Activated CD4-positive, alpha-beta T cell treated with anti-CD3 and anti-CD28 coated beads for 4 hours (primary cell): Measurements from ENCODE around the gene SMARCAL1.
A peak's percentile ranks its signal among the peaks of the same experiment; 100 is the strongest.

Experiments used
- DNase-seq, 2 donors: peaks; one replicate each; pipeline ENCODE4 v3.0.0-alpha.2; 2020

The SMARCAL1 gene

DNA sequence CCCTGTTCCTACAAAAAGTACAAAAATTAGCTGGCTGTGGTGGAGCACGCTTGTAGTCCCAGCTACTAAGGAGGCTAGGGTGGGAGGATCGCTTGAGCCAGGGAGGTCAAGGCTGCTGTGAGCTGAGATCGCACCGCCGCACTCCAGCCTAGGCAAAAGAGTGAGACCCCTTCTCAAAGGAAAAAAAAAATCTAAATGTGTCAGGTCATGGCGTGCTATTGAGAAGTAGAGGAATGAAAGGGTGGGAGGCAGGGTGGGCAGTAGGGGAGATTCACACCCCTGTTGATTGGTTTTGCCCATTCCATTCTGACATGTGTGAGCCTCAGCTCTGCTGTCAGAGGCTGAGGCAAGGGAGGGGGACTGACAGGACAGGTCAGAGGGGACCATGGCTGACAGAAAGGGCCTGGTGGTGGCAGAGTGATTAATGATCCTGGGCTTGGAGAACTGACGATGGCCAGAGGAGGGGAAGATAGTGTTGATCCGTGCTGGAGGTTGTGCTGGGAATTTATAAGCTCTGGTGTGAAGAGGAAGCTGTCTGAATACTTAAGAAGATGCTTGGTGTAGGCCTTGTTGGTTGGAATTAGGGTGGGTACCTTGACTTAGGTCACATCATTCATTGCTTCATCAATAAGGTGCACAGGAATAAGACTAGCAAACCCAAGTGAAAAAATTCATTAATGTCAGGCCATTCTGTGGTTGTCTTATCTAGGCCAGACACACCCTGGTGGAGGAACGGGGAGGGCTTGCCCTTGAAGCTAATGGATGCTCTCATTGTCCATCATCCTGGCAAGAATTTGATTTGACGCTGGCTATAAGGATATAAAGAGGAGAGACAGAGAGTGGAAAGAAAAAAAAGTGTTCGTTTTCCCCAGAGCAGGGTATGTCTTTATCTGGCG, 19.1 kb upstream of the SMARCAL1 start:
- DNase-seq, result no peak

DNA sequence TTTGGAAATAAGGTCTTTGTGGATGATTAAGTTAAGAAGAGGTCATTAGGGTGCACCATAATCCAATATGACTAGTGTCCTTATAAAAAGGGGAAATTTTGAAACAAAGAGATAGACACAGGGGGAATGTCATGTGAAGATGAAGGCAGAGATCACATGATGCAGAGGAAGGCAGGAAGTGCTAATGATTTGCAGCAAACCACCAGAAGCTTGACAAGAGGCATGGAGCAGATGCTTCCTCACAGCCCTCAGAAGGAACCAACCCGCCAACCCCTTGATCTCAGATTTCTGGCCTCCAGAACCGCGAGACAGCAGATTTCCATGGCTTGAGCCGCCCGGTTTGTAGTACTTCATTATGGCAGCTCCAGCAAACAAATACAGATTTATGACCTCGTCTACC, 17.4 kb upstream of the SMARCAL1 start:
- no peak for DNase-seq

DNA sequence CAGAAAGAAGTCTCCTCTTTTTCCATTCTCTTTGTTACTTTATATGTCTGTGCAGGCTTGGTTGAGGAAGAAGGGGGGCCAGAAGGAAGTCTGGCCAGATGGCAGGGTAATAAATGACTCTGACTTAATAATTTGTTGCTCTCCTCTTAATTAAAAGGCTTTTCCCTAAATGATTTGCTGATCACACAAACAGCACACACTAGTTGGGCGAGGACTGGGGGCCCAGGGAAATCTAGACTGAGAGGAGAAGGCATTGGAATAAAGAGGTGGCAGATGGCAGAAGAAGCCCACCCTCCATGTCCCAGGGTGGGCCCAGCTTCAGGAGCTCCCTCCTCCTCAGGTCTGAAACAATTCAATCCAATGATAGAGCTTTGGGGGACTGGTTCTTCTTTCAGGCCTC, 12.7 kb upstream of the SMARCAL1 start:
- DNase-seq, result no peak

DNA sequence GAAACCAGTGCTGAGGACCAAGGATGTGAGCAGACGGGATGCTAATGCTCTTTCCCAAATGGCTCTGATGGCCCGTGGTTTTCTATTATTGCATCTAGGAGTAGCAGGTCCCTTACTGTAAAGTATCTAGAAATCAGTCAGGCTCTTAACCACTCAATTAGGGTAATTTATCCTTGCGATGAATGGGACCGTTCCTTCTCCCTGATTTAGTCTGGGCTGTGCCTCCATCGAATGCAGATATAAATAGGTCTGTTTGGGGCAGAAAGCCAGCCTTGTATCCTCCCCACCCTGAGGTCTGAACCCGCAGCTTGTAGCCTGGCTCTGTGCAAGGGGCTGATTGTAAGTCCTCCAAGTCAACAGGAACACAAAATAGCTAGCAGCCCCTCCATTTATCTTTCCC, 9.5 kb upstream of the SMARCAL1 start:
- no peak for DNase-seq

DNA sequence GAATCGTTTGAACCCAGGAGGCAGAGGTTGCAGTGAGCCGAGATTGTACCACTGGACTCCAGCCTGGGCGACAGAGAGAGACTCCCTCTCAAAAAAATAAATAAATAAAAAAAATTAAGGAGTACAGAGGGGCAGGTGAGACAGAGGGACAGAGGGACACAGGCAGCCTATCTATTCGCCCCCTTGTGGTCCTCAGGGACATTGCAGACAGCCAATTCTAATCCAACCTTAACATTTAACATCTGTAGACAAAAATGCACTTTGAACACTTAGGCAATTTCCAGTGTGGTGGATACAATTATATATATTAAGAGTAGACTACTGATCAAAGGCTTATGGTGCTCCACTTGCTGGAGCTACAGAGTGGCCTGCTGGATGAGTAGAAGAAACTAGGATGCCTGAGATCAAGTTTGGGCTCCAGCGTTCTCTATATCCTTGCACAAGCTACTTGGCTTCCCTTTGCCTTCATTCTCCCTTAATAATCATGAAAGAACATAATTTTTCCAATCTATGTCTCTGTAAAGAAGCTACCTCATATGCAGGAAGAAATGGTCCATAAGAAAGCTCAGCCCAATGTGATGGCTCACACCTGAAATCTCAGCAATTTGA, 8.2 kb upstream of the SMARCAL1 start:
- peak; percentile 36 to 53 for DNase-seq

DNA sequence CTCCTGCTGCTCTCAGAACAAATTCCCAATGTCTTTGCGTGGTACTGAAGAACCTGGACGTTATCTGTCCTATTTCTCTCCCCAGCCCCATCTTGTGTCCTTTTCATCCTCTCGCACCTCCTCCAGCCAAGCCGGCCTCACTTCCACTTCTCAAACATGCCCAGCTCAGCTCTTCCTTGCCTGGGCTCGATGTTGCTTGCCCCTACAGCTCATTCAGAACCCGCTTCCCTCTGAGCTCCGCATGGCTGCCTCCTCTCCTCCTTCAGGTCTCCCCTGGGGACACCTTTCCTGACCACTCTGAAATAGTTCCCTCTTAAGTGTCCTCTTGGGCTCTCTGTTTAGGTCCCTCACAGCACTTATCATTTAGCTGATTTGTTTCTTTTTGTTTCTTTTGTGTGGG, 6.7 kb upstream of the SMARCAL1 start:
- no peak for DNase-seq

DNA sequence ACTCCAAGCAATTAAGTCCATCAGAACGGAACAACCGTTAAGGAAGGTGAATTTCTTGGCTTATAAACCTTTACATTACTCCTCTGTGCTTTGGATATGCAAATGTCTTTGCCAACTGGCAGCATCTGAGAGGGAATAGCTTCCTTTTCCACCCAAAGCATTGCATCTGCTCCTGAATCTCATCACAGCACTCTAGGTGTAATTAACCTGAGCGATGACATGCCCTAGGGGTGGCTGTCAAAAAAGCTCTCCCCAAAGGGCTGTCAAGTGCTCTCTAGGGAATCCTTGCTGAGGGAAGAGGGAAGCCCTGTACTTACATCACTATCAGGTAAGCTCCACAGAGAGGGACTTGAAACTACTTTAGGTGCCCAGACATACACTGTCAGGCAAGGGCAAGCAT, 5.5 kb upstream of the SMARCAL1 start:
- DNase-seq, result no peak

DNA sequence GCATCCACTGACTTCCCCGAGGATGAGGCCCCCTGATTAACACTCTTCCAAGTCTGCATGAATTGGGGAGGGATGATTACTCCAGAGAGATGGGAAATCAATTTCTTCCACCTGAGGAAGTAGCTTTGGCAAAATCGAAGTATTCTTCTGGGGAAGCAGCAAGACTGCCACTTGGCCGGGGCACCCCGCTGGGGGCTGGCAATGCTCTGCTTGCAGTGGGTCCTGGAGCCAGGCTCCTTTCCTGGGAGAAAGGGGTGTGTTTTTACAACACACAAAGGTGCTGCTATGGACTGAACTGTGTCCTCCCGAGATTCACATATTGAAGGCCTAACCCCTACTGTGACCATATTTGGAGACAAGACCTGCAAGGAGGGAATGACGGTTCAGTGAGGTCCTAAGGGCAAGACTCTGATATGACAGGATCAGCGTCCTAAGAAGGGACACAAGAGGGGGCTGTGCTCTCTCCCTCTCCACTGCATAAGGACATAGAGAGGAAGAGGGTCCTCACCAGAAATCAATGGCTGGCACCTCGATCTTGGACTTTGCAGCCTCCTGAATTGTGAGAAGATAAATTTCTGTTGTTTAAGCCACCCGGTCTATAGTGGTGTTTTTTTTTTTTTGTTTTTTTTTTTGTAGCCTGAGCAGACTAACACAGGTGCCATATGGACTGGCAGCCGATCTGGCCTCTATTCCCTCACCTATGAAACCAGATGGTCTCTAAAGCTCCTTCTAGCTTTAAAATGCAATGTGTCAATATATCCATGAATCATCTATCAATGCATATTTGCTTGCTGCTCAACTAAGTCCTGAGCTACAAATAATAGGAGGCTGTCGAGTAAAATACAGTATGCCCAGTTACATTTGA, 3.6 kb upstream of the SMARCAL1 start:
- DNase-seq, result no peak

DNA sequence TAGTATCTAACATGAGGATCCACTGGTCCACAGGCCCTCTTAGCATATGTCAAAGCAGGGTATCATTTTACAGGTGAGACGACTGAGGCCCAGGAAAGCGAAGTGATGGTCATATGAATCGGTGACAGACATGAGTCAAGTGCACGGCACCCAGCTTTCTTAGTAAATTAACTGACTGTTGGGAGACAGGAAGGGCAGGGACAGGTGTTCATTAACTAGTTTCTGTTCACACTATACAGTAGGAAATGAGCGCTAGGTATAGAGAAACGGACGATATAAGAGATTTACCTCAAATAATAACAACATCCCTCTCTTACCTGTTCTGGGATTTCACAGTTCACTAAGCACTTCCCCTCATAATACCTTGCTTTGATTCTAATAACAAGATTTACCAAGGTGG, 1.7 kb upstream of the SMARCAL1 start:
- no peak for DNase-seq

DNA sequence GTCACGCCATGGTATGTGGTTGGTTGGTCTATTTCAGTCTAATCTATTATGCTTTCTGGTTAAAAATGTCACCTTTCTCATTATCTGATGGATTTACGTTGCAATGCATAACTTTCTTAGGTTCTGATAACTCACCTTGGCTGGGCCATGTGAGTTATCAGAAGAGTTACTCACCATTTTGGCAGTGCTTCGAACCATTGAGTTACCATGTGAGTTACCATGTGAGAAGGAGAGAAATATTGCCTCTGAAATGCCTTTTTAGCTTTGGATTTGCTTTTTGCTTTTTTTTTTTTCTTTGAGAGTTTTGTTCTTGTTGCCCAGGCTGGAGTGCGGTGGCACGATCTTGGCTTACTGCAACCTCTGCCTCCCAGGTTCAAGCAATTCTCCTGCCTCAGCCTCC, 1.6 kb downstream of the SMARCAL1 start:
- no peak for DNase-seq

DNA sequence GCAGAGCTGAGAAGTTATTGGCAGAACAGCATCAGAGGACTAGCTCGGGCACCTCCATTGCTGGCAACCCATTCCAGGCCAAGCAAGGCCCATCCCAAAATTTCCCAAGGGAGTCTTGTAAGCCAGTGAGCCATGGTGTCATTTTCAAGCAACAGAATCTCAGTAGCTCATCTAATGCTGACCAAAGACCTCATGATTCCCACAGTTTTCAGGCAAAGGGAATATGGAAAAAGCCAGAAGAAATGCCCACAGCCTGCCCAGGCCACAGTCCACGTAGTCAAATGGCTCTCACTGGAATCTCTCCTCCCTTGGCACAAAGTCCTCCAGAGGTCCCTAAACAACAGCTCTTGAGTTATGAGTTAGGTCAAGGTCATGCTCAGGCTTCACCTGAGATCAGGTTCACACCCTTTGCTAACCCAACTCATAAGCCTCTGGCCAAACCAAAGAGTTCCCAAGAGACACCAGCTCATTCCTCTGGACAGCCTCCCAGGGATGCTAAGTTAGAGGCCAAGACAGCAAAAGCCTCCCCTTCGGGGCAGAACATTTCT, 2.6 kb downstream of the SMARCAL1 start:
- DNase-seq, result no peak

DNA sequence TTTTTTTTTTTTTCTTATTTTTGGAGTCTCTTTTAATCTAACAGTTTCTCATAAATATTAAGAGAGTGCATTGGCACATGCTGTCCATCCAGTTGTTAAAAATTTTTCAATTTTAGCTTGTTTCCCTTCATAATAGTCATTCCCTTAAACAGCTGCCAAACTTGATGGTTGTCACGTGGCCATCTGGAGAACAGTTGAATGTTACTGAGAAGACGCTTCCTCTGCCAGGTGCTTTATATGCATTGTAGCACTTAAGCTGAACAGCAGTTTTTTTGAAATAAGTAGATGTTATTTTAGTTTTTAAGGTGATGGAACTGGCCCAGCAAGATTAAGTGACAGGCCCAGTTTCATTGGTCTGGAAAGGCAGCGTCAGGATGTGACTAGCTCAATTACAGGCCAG, 3.3 kb downstream of the SMARCAL1 start:
- no peak for DNase-seq

DNA sequence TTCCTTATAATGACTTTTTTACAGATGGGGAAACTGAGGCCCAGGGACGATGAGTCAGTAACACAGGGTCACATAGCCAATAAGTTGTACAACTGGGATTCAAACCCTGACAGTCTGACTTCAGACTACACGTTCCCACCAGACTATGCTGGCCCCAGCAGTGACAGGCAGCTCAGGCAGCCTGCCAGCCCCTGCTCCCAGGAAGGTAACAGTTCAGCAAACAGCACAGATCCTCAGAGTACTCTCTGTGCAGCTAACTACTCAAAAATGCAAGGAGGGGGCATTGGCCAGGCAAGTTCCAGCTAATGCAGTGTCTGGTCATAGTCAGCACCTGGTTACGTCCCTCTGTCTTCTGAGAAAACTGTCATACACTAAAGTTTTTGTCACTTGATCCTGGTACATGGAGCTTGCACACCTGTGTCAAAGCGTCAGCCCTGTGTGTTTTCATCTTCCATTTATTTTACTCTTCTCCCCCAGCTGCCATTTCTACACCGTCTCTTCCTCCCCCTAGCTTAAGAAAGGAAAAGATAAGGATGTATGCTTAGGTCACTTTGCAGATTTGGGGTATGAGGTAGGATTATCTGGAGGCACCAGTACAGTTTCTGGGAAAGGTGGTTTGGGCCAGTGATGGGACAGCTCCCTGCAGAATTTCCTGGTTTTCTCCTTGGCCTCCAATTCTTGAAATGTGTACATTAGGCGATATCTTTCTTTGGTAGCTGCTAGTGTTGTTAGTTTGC, 4.5 kb downstream of the SMARCAL1 start:
- DNase-seq, result no peak

DNA sequence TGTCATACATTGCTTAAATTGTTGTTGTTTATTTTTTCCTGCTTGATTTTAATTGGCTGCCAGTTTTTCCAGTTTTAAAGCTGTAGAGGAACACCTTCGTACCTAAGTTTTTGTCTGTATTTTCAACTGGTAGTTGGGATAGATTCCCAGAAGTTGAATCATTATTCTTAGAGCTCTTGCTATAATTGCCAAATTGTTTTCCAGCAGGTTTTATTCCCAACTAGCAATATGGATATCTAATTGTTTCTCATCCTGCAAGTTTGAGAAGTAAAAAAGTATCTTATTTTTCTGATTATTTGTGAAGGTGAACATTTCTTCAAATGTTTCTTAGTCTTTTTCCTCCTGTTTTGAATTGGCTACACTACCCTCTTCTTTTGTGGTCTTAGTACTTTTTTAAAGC, 6.7 kb downstream of the SMARCAL1 start:
- DNase-seq, result no peak

DNA sequence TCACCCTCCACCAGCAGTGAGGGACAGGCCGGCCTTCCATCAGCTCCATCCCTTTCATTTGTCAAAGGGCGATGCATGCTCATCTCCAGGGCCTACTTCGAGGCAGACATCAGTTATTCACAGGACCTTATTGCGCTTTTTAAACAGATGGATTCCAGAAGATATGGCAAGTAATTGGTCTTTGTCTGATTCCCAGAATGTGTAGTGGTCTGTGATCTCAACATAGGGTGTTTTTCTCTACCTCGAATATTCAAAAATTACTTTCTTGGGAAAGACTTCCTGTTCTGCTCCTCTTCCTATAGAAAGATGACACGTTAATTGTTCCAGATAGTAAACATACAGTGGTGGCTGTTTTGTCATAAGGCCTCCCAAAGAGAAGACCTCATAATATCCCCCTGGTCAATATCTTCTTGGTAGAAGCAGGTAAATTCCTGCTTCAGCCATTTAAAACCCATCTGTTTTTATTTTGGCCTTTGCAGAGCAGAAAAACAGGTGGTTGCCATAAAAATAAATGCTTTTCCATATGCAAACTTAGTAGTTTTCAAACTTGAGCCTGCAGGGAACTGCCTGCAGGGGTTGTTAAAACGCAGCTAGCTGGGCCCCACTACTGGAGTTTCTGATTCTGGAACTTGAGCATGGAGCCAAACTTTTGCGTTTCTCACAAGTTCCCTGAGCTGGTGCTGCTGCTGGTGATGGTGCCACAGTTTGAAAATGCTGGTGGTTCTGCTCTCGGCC, 8.2 kb downstream of the SMARCAL1 start:
- DNase-seq, result no peak

DNA sequence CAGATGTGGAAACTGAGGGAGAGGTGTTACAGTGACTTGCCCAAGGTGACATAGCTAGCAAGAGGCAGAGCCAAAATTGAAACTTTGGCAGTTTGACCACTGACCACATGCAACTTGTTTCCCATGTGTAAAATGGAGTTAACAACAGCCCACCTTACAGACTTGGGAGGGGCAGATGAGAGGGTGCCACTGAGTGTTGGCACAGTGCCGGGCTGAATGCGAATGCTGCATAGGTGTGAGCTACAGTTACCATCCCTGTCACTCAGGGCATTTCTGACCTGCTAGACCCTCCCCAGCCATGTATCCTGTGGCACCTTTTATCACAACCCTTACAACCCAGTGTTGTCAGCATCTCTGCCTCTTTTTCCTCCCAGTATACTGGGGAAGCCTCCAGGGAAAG, 10.8 kb downstream of the SMARCAL1 start:
- no peak for DNase-seq

DNA sequence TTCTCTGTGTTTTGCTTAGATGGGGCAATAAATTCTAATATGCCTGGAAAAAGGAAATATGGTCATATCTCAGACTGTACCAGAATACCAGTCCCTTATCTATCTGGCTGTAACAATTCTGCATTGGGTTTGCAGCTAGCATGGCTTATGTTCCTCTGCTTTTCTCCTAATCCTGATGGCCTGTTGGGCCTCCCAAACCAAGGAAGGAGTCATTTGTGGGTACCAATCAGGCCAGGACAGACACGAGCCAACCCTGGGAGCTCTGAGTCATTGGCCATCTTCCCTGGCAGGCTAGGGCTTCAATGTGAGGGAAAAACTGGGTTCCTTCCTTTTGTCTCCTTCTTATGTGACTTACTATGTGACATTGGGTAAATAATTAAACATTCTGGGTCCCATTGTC, 12.0 kb downstream of the SMARCAL1 start:
- no peak for DNase-seq

DNA sequence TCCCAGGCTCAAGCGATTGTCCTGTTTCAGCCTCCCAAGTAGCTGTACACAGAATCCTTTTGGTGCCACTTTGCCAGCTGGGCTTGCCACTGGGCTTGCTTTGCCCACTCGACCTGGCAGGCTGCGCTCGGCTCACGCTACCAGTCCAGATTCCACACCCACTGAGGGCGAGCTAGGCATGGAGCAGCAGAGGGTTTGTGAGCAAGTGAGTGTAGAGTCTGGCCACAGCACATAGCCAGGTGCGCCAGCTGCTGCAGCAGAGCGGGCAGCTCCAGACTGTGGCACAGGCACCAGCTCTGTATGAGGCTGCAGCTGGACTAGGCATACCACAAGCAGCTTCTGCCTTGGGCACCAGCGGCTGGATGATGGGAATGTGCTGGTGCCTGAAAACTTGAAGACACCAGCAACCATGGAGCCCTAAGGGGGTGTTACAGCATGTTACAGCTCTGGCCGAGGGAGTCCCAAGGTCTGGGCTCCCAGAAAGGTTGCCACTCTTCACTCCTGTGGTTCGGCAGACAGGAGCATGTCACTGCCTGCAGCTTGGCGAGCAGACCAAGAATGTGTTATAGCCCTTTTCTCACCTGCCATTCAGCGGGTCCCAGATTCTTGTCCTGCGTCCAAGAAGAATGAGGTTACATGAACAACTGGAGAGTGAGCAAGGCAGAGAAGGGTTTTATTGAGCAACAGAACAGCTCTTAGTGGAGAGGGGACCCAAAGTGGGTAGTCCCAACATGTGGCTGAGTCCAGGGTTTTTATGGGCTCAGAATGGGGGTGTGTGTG, 12.9 kb downstream of the SMARCAL1 start:
- DNase-seq, result no peak

DNA sequence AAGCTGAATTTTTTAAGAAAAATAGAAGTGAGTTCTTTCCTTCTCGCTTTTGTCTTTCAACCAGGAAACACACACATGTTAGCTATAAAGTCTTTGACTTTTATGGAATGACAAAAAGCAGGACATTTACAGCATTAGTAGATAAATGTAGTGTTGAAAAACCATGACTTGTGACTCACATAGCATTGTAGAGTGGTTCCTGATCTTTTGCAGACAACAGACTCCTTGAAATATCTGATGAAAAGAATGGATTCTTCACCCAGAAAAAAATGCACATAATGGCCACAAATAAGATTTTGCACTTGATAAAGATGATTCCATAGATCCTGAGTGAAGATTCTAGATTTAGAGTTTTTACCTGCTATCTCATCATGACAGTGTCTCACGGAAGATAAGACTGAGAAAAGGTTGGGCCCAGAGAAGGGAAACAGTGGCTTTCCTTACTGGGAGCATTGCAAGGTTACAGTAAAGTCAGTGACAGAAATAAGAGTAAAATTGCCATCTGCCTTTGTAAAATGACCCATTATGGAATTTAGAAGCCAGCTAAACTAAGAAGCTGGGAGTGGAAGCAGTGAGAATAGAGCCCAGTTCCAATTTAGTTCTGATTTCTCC, 14.0 kb downstream of the SMARCAL1 start:
- no peak for DNase-seq

DNA sequence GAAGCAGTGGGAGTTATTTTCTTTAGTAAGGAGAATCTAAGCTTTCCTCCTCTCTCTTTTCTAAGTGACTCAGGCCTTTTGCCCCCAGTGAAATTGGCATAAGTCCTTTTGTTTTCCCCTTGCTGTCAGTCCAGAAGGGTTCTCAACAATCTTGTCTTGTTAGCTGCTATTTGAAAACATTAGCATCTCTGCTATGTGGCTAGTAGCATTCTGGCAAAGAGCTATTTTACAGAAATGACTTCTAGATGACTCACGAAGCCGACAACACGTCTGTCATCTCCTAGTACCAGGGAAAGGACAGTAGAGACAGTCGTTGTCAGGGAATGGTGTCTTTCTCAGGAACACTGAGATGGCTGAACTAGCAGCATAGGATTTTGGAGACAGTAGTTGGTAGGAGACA, 14.7 kb downstream of the SMARCAL1 start:
- no peak for DNase-seq
